Kasumi-1 (cell line): Measurements from ENCODE around the gene RAE1.

Experiments
- DNase-seq, 2 experiments: peaks; one replicate each; lab custom pipeline; 2025; lab: John Stamatoyannopoulos, UW

The RAE1 gene

DNA sequence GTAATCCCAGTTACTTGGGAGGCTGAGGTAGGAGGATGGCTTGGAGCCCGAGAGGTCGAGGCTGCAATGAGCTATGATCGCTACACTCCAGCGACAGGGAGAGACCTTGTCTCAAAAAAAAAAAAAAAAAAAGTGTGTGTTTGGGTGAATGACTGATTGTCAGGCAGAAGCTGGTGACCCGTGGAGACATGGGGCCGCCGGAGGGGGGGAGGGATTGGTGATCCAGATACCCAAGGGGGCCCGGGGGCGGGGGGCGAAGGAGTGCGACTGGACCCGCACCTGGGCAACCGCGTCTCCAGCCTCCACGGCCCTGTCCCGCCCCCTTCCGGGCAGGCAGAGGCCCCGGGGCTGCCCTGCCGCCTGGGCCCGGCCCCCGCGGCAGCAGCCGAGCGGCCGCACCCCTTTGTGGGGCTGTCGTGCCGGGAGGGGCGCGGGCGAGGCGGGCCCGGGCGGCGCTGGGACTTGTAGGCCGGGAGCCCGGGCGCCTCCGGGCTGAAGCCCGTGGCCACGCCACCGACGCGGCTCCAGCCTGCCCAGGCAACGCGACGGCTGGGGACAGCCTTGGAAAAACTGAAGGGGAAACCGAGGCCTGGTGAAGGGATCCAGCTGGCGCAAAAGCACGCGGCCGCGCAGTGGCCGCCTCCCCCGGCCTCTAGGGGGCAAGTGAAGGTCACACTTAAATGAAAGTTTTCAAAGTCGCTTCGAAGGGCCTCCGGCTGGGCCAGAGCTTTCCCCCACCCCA, 38.1 kb downstream of the RAE1 start:
- DNase-seq, result peak; percentile 36 to 39

DNA sequence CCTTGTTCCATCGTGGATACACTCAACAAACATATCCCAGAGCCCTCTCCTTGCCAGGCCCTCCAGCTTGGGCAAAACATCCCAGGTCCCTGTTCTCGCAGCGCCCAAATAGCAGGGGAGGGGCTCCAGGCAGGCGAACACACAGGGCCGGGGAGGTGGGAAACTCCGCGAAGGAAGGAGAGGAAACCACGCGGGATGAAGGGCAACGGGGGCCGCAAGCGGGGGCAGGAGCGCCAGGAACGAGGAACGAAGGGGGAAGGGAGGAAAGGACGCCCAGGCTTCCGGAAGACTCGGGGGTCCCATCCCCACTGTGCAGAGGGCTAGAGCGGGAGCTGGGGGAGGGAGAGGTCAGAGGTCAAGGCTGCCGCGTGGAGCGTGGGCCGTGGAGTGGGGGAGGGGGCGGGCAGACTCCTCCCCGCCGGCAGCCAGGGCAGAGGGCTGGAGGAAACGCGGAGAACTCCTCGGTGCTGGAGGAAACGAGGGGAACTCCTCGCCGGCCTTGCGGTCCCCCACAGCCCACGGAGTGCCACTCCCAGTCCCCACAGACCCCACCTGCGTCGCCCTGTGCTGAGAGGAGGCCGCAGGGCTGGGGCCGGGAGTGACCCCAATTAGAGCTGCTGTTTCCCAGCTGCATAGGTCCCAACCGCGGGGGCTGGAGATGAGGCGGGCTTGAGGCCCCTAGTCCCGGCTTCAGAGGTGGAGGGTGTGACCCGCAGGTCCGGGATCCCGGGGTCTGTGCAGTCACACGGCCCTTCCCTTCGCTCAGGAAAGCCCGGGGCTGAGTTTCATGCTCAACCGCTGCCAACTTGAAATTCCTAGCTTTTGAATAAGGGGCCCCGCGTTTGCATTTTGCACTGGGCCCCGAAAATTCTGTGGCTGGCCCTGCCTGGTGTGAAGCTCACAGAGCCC, 38.9 kb downstream of the RAE1 start:
- peak; percentile 36 to 39 for DNase-seq

DNA sequence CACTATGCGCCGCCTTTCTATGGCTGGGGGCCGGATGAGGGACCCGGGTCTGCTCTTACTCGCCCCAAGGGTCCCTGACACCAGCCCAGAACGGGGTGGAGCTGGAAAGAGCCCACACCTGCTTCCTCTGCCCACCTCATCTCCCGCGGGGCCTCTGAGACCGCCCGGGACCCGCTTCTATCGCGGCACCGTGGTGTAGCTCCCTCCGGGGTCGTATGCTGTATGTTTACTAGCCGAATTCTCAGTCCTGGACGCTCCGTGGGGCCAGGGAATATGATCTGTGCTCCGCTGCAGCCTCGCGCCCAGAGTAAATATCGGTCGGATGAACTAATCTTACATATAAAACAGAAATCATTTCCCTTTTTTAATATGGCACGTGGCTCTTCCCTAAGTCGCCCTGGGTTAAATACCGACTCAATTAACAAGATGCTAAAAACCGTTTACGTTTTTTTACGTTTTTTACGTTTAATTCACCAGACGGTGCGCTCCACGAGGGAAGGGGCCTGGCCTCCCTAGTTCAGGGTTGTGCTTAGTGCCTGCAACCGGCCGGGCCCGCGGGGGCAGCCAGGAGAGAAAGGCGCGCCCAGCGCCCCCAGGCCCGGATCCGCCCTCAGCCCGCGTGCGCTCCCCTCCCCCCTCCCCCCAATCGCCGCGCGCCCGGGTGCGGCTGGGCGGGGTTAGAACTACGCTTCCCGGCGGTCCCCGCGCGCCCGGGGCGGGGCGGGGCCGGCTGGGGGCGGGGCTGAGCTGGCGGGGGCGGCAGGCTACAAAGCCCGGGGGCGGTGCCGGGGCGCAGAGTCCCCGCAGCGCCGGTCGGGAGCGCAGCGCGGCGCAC, 39.8 kb downstream of the RAE1 start, which contains the start of gene RBM38:
Gene RBM38 (plus strand): TSS at position 793 of the 835 bp plus-strand sequence. CDS start 186 bp downstream, outside the sequence.
- DNase-seq, result peak; percentile 40 to 50

DNA sequence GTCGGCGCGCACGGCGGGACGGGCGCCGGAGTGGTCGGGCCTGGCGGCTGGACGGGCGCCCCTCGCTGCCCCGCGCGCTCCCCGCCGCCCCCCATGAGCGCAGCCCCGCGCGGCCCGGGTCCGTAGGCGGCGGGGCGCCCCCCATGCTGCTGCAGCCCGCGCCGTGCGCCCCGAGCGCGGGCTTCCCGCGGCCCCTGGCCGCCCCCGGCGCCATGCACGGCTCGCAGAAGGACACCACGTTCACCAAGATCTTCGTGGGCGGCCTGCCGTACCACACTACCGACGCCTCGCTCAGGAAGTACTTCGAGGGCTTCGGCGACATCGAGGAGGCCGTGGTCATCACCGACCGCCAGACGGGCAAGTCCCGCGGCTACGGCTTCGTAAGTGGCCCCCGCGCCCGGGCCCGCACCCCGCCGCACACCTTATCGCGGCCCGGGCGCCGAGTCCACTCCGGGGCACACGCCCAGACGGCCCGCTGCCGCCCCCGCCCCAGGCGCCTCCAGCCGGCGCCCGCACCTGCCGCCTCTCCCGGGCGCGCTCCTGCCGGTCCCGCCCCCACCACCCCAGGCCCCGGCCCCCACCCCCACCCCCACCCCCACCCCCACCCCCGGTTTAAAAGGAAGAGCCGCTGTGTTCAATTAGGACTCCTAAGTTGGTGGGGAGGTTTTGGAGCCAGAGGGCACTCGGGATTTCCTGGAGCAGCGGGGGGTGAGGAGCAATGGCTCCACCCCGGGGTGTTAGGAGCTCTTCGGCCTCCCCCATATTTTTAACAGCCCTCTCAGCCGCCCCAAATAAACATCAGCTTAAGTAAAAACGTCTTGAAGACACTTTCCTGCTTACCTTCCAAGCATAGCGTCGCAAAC, 40.6 kb downstream of the RAE1 start:
- DNase-seq, result peak; percentile 3 to 16

DNA sequence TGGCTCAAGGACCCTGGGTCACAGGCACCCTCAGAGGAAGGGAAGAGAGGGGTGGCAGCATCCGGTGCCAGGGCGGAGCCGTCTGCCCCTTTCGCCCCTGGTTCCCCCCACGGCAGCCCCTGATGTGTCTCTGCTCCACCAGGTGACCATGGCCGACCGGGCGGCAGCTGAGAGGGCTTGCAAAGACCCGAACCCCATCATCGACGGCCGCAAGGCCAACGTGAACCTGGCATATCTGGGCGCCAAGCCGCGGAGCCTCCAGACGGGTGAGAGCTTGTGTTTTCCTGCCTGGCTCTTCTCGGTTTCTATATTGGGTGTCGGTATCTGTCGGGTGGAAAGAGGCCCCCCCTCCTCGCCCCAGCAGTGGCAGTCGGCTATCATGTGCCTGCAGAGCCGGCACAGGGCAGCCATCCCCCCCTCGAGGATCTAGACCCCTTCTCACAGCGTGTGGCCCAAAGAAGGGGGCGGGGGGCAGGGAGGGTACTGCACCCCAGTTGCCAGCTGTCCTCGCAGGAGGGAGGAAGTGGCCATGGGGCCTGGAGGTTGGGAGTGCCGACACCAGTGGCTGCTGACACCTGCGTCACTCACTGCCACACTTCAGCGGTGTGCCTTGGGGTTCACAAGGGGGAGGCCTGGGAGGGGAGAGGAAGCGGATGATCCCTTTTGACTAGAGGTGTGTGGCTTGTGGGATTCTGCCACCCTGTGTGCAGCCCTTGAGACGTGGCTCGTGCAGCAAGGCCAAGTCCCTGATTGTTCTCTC, 41.6 kb downstream of the RAE1 start:
- peak; percentile 12 to 26 for DNase-seq

DNA sequence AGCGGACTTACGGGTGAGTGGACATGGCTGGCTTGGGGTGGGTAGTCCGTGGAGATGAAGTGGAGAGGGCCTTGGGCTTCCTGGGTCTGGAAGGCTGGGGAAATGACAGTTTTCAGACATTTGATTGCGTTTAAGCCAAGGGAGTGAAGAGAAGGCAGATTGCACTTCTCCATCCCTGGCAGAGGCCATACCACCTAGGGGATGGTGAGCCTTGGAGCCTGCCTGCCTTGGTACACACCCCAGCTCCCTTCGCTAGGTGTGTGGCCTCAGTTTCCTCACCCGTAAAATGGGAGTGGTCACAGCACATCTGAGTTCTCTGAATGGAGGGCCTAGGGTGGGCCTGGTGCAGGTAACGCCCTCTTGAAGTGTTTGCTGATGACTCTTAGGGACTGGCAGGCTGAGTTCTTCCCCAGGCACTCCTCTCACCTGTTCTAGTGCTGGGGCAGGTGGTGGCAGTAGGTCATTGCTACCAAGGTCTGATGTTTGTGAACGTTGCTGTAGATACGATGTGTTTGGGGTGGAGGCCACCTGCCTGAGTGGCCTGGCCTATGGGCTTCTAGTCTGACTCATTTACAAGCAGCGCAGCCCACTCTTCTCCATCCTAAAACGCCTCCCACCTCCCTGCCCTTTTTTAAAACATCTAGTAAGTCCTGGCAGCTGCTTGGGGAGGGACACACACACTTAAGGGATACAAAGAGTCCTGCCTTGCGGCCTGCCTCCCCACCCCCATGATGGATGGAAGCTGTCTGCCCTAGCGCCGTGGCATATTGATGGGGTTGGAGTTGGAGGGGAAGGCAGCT, 42.5 kb downstream of the RAE1 start:
- DNase-seq, result no peak

DNA sequence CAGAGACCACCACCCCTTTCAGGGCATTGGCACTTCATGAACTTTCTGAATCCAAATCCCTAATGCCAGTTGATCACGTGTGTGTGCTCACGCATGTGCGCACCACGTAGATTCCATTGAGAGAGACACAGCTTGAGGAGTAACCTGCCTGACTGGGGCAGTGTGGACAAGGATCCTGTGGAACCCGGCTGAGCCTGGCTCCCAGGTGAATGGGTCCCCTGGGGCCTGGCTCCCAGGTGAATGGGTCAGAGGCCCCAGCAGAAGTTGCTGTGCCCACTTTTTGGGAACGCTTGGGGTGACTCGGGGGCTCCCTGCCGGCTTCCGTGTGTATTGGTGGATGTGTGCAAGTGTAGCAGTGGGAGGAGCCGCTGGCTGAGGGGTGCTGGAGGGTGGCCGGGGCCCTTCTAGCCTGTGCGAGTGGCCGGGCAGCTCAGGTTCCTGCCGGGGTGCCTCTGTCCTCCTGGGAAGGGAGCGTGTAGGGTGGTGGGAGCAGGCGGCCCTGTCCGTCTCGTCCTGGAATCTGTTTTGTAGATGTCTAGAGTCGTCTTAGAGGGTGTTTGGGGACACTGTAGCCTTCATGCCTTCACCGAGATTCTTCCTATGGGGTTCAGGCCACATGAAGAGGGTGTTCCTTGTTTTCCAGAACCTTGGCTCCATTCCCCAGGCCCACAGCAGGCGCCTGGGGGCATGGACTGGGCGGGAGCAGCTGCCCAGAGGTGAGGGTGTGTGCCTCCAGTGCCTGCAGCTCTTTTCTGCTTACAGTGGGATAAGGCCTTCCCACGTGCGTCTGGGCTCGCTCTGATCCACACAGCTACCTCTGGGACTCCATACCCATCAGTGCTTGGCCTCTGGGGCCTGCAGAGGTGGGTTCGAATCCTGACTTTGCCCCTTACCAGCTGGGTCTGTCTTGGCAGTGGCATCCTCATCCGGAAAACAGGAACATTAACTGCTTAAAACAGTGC, 43.3 kb downstream of the RAE1 start:
- no peak for DNase-seq

DNA sequence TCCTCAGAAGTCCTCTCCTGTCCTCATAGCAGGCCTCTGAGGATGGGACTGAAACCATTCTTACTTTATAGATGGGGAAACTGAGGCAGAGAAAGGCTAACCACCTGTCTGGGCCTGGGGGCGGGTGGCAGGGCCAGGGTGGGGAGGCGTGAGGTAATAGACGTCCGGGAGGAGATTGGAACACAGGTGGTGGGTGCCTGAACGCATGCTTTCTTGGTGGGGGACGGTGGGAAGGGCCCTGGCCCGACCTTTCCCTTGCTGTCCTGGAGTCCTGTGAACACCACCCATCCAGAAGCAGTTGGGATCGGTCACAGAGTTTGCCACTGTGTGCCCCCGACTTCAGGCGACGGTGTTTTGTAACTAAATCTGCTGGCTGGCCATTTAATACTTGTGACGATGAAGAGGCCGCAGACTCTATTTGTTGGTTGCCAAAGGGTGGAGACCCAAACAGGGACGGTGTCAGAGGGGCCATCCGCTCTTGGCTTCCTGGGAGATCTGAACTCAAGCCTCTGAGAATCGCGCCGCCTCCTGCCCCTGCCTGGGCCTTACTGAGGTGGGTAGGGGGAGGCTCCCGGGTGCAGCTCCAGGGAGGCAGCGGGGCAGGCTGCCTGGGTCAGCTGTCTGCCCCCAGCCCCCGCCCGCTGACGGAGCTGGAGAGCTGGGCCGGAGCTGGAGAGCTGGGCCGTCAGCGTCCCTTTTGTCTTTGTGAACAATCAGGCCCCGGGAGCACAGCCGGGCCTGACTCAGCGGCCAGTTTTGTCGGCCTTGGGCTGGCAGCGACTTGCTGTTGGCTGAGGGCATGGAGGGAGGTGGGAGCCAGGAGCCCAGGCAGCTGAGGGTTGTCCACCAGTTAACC, 44.3 kb downstream of the RAE1 start:
- no peak for DNase-seq

DNA sequence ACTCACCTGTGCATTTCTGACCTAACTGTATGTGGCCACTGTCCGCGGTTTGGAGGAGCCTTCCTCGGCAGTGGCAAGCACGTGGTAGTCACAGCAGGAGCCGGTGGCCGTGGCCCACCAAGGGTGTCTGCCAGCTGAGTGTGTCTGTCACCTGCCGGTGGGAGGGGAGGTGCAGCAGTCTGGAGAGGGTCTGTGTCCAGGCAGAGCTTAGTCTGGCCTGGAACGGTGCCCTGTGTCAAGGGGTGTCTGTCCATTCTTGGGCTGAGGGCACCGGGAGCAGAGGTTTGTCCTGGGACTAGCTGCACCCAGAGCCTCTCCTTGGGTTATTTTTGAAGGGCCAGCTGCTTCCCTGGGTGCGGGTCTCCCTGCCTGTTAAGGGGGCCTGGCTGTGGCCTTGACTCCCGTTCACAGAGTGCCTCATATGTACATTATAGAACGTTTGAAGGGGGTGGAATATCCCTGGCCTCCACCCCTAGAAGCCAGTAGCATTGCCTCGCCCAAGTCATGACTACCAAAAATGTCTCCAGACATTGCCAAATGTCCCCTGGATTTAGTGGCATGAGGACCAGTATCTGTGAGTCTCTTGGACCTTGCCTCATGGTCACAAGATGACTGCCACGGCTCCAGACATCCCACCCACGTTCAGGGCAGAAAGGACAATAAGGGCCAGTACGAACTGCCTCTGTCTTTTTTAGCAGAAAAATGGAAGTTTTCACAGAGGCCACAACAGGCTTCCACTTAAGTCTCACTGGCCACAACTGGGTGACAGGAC, 45.3 kb downstream of the RAE1 start:
- no peak for DNase-seq

DNA sequence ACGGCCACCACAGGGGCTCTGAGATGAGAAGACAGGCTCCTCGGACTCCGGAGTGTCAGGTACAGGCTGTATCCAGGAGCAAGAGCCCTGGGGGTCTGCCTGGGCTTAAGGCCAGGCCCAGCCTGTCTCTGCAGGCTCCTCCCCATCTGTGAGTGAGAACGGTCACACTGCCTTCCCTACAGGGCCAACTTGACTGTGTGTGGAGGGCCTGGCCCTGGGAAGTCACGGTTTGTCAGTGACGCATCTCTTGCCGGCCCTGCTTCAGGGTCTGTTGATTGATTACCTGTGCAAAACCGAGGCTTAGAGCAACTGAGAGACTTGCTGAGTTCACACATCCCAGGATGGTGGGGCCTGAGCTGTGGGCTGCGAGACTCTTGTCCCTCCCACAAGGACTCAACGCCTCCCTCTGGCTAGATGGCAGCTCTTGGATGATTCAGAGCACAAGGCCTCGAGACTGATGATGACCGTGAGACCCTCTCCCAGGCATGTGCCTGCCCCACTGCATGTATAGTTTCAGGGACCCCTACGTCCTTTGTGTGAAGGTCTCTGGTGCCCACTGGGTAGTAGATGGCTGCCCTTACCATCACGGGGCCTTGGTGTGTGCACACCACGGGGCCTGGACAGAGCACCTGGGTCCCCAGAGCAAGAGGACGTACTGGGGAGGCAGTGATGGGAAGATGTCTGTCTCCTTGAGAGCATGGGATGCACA, 46.1 kb downstream of the RAE1 start:
- no peak for DNase-seq

DNA sequence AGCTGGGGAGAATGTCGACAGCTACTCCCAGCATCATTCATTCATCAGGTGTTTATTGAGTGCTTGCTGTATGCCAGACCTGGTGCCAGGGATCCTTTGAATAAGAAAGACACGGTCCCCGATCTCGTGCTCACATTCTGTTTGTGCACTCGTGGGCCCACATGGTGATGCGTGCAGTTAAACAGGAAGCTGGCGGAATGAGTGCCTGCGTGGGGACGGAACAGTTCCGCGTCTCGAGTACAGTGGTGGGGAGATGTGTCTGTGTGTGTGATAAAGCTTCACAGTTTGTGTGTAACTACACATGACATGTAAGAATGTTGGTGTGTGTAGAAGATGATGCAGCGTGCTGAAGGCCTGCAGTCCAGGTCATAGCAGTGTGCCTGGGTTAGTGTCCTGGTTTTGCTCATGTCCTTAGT, 46.6 kb downstream of the RAE1 start:
- peak in 1 of 2 experiments; percentile 22 for DNase-seq

DNA sequence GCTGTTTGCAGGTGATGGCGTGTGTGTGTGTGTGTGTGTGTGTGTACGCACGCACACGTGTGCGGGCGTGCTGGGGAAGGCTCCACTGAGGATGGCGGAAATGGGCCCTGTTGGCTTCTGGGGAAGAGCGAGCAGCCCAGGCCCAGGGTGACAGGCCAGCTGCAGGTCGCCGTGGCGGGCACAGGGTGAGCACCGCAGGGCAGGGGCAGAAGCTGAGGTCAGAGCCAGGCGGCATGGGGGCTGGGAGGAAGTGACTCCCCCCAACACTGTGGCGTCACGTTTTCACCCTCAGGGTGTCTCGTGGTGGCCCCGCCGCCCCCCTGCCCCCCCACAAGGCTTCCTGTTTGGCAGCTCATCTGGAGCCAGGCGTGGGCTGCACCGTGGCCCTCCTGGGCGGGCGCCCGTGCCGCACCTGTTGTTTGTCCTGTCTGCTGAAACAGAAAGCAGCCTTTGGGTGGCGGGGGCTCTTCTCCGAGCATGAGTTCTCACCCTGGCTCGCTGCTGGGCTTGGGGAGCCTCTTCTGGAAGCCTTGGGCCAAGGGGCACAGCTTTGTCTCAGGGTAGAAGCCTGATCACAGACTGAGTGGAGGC, 47.3 kb downstream of the RAE1 start:
- peak; percentile 22 to 27 for DNase-seq

DNA sequence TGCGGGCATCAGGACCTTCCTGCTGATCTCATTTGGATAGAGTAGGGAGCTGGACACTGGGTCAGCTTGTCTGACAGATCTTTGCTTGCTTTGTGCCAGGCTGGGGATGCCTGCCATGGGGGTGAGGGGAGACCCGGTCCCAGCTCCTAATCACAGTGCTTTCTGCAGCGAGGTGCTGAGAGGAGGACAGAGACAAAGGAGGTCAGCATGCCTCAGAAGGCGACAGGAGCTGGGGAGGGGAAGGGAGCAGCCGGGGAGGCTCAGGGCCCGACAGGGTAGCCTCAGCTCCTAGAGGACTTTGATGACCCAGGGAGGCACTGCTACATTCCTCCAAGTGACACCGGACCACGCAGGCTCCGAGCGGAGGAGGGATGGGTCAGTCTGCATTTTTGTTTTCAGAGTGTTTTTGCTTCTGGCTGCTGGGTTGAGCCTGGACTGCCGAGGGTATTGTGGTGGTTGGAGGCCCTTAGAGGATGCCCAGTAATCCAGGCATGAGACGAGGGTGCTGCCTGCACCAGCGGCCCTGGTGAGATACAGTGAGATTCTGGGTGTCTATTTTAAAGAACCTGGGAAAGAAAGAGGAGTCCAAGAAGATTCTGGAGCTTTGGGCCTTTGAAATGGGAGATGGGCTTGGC, 48.0 kb downstream of the RAE1 start:
- no peak for DNase-seq

DNA sequence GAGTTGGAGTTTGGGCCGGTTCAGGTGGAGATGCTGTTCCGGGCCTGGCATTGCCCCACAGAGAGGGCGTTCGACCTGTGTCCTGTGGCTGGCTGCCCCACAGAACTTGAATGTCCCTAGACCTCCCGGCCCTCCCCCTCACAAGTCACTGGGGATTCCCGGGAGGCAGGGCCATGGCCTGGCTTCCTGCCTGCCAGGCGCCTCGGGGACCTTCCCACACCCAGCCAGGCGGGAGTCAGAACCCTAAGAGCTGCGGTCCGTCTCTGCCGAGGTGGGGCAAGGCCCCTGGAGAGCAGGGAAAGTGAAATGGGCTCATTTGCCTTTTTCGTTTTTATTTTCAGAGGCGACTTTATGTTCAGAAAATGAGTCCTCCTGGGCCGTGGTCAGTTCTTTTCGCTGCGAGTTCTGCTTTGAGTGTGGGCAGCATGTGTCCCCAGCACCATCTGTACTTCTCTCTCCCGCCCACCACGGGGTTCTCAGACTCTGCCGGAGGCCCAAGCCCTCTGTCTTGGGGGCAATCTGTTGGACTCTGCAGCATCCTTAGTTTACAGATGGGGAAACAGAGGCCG, 48.6 kb downstream of the RAE1 start:
- DNase-seq, result no peak

DNA sequence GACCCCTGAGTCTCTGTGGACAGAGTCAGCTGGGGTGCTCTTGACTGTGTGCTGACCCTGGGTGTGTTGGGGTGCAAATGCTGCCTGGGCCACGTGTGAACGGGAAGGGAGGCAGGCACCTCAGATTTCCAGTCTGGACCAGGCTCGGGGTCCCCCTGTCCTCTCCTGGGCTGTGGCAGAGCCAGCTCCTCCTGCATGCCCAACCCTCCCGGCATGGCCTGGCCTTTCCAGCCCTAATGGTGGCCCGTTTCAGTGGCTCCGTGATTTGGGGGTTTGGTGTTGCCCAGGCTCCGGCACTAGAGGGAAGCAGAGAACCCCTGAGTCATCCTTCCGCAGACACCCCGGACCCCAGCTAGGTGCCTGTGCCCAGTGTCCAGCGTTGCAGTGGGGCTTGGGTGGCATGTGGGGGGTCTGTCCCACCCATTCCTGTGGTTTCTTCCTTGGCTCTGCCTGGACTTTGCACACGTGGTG, 49.2 kb downstream of the RAE1 start:
- DNase-seq, result no peak
